OCI-LY3 (cell line): ENCODE results near the gene SLC9A8.
"Not testable (repeated sequence)": the region's sequence is repeated elsewhere in the genome, so short reads cannot be mapped to it uniquely, and the experiment has no call there.

Experiments used
- CTCF ChIP-seq: fragments of 200-600, 300-600 bp; sonication (generic); IDR thresholded peaks from 2 replicates; pipeline ENCODE4 v1.5.1; 2014; ENCODE audit warnings: antibody characterized with exemption, low read length, low read depth
- EZH2phosphoT487 ChIP-seq: fragments of 200-600 bp; shearing (Covaris generic); IDR thresholded peaks from 2 replicates; pipeline ENCODE4 v1.6.1; 2018; ENCODE audit warnings: antibody characterized with exemption, mixed run types, low read depth

- not testable (repeated sequence) for TF ChIP-seq CTCF, EZH2phosphoT487
Measured at GRCh38 chr20:49805224-49805876, 7.3 kb upstream of the SLC9A8 start.
